Occipital lobe (tissue), 2 donors: ENCODE measurements around the gene CTDP1. TPM values are rescaled to one million over a fixed set of nuclear protein-coding genes. Genes with fewer than 3 reads are reported as not detected.

ENCODE experiments used
- DNase-seq: peaks from one replicate; lab custom pipeline; 2025; lab: John Stamatoyannopoulos, UW
- total RNA-seq: library from RNA; depleted of rRNA; stranded (reverse); fragments of >200 nt; gene quantifications from one replicate; pipeline ENCODE4 v1.2.3, GENCODE V29; 2014

The CTDP1 gene
- total RNA-seq, 1 donor from 2014 or later: 14.5 TPM

GRCh38 chr18:79760881-79761280 lies 81.3 kb downstream of the CTDP1 start:
- DNase-seq: no peak

- DNase-seq: no peak
Observed at GRCh38 chr18:79763407-79763806, 83.8 kb downstream of the CTDP1 start.

- no peak for DNase-seq
Observed at GRCh38 chr18:79764131-79764530, 84.5 kb downstream of the CTDP1 start.

GRCh38 chr18:79765491-79766245 lies 86.1 kb downstream of the CTDP1 start:
- no peak for DNase-seq

GRCh38 chr18:79766308-79766707 lies 86.7 kb downstream of the CTDP1 start:
- no peak for DNase-seq

- DNase-seq: no peak
Observed at GRCh38 chr18:79768745-79769144, 89.1 kb downstream of the CTDP1 start.

GRCh38 chr18:79769698-79770500 lies 90.3 kb downstream of the CTDP1 start:
- no peak for DNase-seq

GRCh38 chr18:79770501-79770815 lies 90.9 kb downstream of the CTDP1 start:
- DNase-seq: no peak

GRCh38 chr18:79770826-79771225 lies 91.2 kb downstream of the CTDP1 start:
- no peak for DNase-seq

GRCh38 chr18:79771446-79772107 lies 92.0 kb downstream of the CTDP1 start:
- DNase-seq: no peak

- no peak for DNase-seq
Observed at GRCh38 chr18:79772108-79772864, 92.7 kb downstream of the CTDP1 start.

- no peak for DNase-seq
Observed at GRCh38 chr18:79772865-79773696, 93.5 kb downstream of the CTDP1 start.

GRCh38 chr18:79774111-79774510 lies 94.5 kb downstream of the CTDP1 start:
- DNase-seq: no peak

GRCh38 chr18:79775441-79776221 lies 96.0 kb downstream of the CTDP1 start:
- DNase-seq: no peak

GRCh38 chr18:79776674-79777073 lies 97.1 kb downstream of the CTDP1 start:
- DNase-seq: no peak

- no peak for DNase-seq
Observed at GRCh38 chr18:79778291-79778791, 98.7 kb downstream of the CTDP1 start.

GRCh38 chr18:79779021-79779699 lies 99.6 kb downstream of the CTDP1 start:
- no peak for DNase-seq

- no peak for DNase-seq
Observed at GRCh38 chr18:79779700-79780190, 100.1 kb downstream of the CTDP1 start.

- no peak for DNase-seq
Observed at GRCh38 chr18:79780547-79780946, 100.9 kb downstream of the CTDP1 start.
